Right atrium auricular region (tissue), 2 donors: ENCODE data around the gene FRMD3. TPM values are rescaled to one million over a fixed set of nuclear protein-coding genes. Genes with fewer than 3 reads are reported as not detected.

Experiments
- DNase-seq: peaks from one replicate; pipeline ENCODE4 v3.0.0-alpha.2; 2019; ENCODE audit warnings: low spot score
- H3K27ac ChIP-seq, 2 donors: fragments of 200-600 bp; sonication (generic); 1 replicate in 1 of 2; 2 replicates in 1 of 2; pipeline ENCODE4 v1.5.1; 2016 to 2019
- H3K27me3 ChIP-seq, 2 donors: fragments of 200-600 bp; sonication (generic); one replicate each; pipeline versions ENCODE4 v1.5.1 to v1.6.0; 2017 to 2019
- H3K36me3 ChIP-seq: fragments of 200-600 bp; sonication (generic); one replicate; pipeline ENCODE4 v1.5.1; 2016
- H3K4me1 ChIP-seq, 2 donors: fragments of 200-600 bp; sonication (generic); one replicate each; pipeline versions ENCODE4 v1.5.1 to v1.6.0; 2017 to 2019
- H3K4me3 ChIP-seq, 2 donors: fragments of 200-600 bp; sonication (generic); 1 replicate in 1 of 2; 2 replicates in 1 of 2; pipeline ENCODE4 v1.5.1; 2017 to 2019; ENCODE audit warnings: mild to moderate bottlenecking in 1 of 2, moderate library complexity in 1 of 2
- H3K9me3 ChIP-seq, 2 donors: fragments of 200-600 bp; sonication (generic); one replicate each; pipeline ENCODE4 v1.5.1; 2019
- total RNA-seq, 2 donors: library from RNA; depleted of rRNA; stranded (reverse); fragments of >200 nt; gene quantifications; one replicate each; pipeline ENCODE4 v1.1.0, GENCODE V29; 2016
- TF ChIP-seq, protein P1 (sequence below), 2 donors: fragments of 200-600 bp; sonication (generic); IDR thresholded peaks; one replicate each; pipeline ENCODE4 v1.5.1; 2019; ENCODE audit warnings: antibody characterized with exemption in 2 of 2

The FRMD3 gene
- total RNA-seq, 2 donors from 2014 or later, result 31.4 to 77.5 TPM

DNA sequence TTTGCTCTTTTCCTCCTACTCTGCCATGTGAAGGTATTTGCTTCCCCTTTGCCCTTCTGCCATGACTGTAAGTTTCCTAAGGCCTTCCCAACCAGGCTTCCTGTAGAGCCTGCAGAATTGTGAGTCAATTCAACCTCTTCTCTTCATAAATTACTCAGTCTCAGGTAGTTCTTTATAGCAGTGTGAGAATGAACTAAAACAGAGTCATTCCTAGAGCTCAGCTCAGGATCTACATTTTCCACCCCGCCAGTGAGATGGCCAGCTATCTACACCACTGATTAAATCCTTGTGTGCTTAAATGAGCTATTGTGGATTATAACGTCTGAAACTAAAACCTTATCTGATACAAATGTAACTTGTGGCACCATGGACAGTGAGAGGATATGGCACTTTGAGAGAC is 55.0 kb downstream of the FRMD3 start:
- DNase-seq, result no peak
- H3K4me3 ChIP-seq, result no peak overlapping the region
- TF ChIP-seq, protein P1, sequence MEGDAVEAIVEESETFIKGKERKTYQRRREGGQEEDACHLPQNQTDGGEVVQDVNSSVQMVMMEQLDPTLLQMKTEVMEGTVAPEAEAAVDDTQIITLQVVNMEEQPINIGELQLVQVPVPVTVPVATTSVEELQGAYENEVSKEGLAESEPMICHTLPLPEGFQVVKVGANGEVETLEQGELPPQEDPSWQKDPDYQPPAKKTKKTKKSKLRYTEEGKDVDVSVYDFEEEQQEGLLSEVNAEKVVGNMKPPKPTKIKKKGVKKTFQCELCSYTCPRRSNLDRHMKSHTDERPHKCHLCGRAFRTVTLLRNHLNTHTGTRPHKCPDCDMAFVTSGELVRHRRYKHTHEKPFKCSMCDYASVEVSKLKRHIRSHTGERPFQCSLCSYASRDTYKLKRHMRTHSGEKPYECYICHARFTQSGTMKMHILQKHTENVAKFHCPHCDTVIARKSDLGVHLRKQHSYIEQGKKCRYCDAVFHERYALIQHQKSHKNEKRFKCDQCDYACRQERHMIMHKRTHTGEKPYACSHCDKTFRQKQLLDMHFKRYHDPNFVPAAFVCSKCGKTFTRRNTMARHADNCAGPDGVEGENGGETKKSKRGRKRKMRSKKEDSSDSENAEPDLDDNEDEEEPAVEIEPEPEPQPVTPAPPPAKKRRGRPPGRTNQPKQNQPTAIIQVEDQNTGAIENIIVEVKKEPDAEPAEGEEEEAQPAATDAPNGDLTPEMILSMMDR (IDR thresholded peaks at IDR 0.05), result no peak
- no peaks in the 10 kb centered on the region for H3K36me3 ChIP-seq
- no peaks in the 10 kb centered on the region for H3K27me3 ChIP-seq
- no peak overlapping the region for H3K27ac ChIP-seq
- no peaks in the 10 kb centered on the region for H3K9me3 ChIP-seq
- no peaks in the 10 kb centered on the region for H3K4me1 ChIP-seq

DNA sequence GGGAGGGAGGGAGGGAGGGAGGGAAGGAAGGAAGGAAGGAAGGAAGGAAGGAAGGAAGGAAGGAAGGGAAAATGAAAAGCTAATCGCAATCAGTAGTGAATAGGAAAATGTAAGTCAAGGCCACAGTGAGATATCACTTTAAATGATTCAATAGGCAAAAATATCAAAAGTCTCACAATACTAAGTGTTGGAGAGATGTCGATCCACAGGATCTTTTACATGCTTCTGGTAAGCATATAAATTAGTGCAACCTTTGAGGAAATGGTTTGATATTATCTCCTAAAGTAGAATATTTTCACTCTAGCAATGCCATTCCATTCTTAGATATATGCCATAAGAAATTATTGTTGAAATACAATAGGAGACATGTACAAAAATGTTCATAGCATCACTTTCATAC is 58.4 kb downstream of the FRMD3 start:
- no peaks in the 10 kb centered on the region for H3K4me1 ChIP-seq
- no peaks in the 10 kb centered on the region for H3K9me3 ChIP-seq
- TF ChIP-seq, protein P1 (IDR thresholded peaks at IDR 0.05), result no peak
- no peak for DNase-seq
- no peak overlapping the region for H3K4me3 ChIP-seq
- H3K36me3 ChIP-seq, result no peaks in the 10 kb centered on the region
- no peak overlapping the region for H3K27ac ChIP-seq
- no peaks in the 10 kb centered on the region for H3K27me3 ChIP-seq

DNA sequence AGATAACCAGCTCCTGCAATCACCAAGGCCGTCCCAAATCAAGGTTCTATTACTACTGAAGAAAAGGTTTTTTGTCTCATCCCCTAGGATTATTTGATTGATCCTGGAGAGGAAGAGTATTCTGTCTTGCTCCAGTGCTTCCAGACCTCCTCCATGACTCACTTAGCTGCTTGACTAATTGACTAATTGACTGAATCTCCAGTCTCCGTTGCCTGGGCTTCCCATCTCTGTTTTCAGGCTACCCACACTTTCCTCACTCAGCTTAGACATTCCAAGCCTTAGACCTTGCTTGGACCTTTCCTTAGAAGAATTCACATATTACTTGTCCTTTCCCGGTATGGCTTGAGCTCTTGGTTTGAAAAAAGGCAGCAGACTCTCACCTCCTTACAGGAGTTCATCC is 60.6 kb downstream of the FRMD3 start:
- no peaks in the 10 kb centered on the region for H3K9me3 ChIP-seq
- H3K4me1 ChIP-seq, result peaks cover 0 to 12% of the 10 kb centered on the region in 2 donors
- H3K27me3 ChIP-seq, result no peaks in the 10 kb centered on the region
- H3K36me3 ChIP-seq, result no peaks in the 10 kb centered on the region
- no peak overlapping the region for H3K4me3 ChIP-seq
- no peak for DNase-seq
- H3K27ac ChIP-seq, result peak overlapping the region in 1 of 2 donors; percentile 27
- TF ChIP-seq, protein P1 (IDR thresholded peaks at IDR 0.05), result no peak

DNA sequence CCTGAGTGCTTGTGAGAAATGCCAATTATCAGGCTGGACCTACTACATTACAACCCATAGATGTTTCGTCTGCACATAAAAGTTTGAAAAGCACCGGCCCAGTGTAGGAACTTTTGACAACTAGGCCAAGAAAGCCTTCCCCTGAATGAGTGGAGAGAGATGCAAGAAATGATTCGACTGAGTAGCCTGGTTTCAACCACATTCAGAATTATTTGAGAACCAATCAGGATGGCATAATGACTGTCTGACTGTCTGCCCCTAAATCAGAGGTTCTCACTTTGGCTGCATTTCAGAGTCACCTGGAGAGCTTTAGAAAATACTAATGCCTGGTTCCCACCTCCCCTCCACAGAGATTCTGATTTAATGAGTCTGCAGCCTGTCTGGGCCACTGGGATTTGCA is 61.1 kb downstream of the FRMD3 start:
- Histone ChIP-seq H3K9me3 (no peaks in the 10 kb centered on the region), H3K4me1 (peaks cover 0 to 15% of the 10 kb centered on the region in 2 donors), H3K27ac (peak overlapping the region in 1 of 2 donors; percentile 27), H3K27me3 (no peaks in the 10 kb centered on the region), H3K36me3 (no peaks in the 10 kb centered on the region), H3K4me3 (no peak overlapping the region)
- TF ChIP-seq, protein P1 (IDR thresholded peaks at IDR 0.05), result no peak
- no peak for DNase-seq

DNA sequence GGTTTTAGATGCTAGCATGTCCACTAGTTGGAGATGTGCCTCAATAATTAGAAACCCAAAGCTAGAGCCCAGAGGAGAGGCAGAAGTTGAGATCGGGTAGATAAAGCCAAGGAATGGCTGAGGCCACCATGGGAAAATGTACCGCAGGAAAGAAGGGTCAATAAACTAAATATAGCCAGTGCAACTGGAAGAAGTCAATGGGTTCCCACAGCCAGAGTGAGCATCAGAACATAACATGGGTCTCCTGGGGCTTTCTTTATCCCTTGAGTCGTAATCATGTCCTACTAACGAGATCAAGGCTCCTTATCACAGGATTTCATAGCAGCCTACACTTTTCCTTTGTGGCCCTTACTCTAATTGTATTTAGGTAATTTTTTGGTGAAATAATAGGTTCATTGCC is 61.7 kb downstream of the FRMD3 start:
- Histone ChIP-seq H3K27me3 (no peaks in the 10 kb centered on the region), H3K9me3 (no peaks in the 10 kb centered on the region), H3K36me3 (no peaks in the 10 kb centered on the region), H3K4me1 (peaks cover 0 to 21% of the 10 kb centered on the region in 2 donors), H3K27ac (no peak overlapping the region), H3K4me3 (no peak overlapping the region)
- DNase-seq, result no peak
- TF ChIP-seq, protein P1 (IDR thresholded peaks at IDR 0.05), result no peak

DNA sequence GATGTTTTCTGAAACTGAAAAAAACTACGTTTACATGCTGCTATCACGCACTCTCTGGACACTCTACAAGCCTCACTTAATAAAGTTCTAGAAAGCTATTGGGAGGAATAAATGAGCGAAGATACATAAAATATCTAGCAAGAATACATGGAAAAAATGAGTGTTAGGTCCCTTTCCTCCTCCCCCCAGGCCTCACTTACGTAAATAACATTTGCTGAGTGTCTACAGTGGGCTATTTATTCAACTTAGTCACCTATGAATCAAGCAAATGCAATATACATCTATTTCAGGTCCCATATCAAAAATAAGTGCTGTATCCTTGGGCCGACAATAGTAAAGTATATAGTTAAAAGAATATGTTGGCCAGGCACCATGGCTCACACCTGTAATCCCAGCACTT is 62.5 kb downstream of the FRMD3 start:
- H3K36me3 ChIP-seq, result no peaks in the 10 kb centered on the region
- H3K4me1 ChIP-seq, result peaks cover 0 to 28% of the 10 kb centered on the region in 2 donors
- no peak overlapping the region for H3K4me3 ChIP-seq
- TF ChIP-seq, protein P1 (IDR thresholded peaks at IDR 0.05), result no peak
- DNase-seq, result no peak
- H3K27me3 ChIP-seq, result no peaks in the 10 kb centered on the region
- no peaks in the 10 kb centered on the region for H3K9me3 ChIP-seq
- peak overlapping the region in 1 of 2 donors; percentile 25 for H3K27ac ChIP-seq
